GM21717 (cell line): ENCODE results near the gene FOLR3.
"Not testable (repeated sequence)": the region's sequence is repeated elsewhere in the genome, so short reads cannot be mapped to it uniquely, and the experiment has no call there.

ENCODE experiments used
- ATAC-seq: cut with Tn5 transposase; IDR thresholded peaks from one replicate; pipeline ENCODE4 v1.9.1; 2021; ENCODE audit warnings: mild to moderate bottlenecking, moderate library complexity; ENCODE audit not compliant: unreplicated experiment

Gene FOLR3

GRCh38 chr11:72123117-72123653 is 12.3 kb upstream of the FOLR3 start:
- ATAC-seq: no peak

GRCh38 chr11:72124046-72124445 is 11.5 kb upstream of the FOLR3 start:
- ATAC-seq: no peak

GRCh38 chr11:72125956-72126355 is 9.6 kb upstream of the FOLR3 start:
- ATAC-seq: no peak

- ATAC-seq: no peak
These were observed 7.6 kb upstream of the FOLR3 start for GRCh38 chr11:72127923-72128322.

GRCh38 chr11:72129381-72129780 is 6.1 kb upstream of the FOLR3 start:
- no peak for ATAC-seq

- no peak for ATAC-seq
These were observed 2.9 kb upstream of the FOLR3 start for GRCh38 chr11:72132646-72133045.

GRCh38 chr11:72135891-72136683 is 562 bp downstream of the FOLR3 start:
- no peak for ATAC-seq

- ATAC-seq: no peak
These were observed 1.2 kb downstream of the FOLR3 start for GRCh38 chr11:72136684-72137262.

GRCh38 chr11:72138821-72139390 is 3.4 kb downstream of the FOLR3 start:
- no peak for ATAC-seq

- no peak for ATAC-seq
These were observed 4.0 kb downstream of the FOLR3 start for GRCh38 chr11:72139500-72139899.

GRCh38 chr11:72140661-72141060 is 5.1 kb downstream of the FOLR3 start:
- ATAC-seq: no peak

- no peak for ATAC-seq
These were observed 5.5 kb downstream of the FOLR3 start for GRCh38 chr11:72141066-72141465.

- ATAC-seq: not testable (repeated sequence)
These were observed 6.6 kb downstream of the FOLR3 start for GRCh38 chr11:72142086-72142485.

GRCh38 chr11:72142543-72142942 is 7.0 kb downstream of the FOLR3 start:
- ATAC-seq: not testable (repeated sequence)

GRCh38 chr11:72144807-72145565 is 9.5 kb downstream of the FOLR3 start:
- no peak for ATAC-seq

GRCh38 chr11:72146625-72147024 is 11.1 kb downstream of the FOLR3 start:
- no peak for ATAC-seq

GRCh38 chr11:72150882-72151281 is 15.4 kb downstream of the FOLR3 start:
- no peak for ATAC-seq

- not testable (repeated sequence) for ATAC-seq
These were observed 18.3 kb downstream of the FOLR3 start for GRCh38 chr11:72153874-72154273.

- no peak for ATAC-seq
These were observed 19.3 kb downstream of the FOLR3 start for GRCh38 chr11:72154816-72155215.

- ATAC-seq: no peak
These were observed 20.2 kb downstream of the FOLR3 start for GRCh38 chr11:72155751-72156150.

- ATAC-seq: no peak
These were observed 21.6 kb downstream of the FOLR3 start for GRCh38 chr11:72157131-72157530.
